ENCODE results near the gene SF1. TPM values are rescaled to one million over a fixed set of nuclear protein-coding genes. Genes with fewer than 3 reads are reported as not detected.
A peak's percentile ranks its signal among the peaks of the same experiment; 100 is the strongest.

Gene SF1
- total RNA-seq, 6 donors from 2014 or later: 231 to 625 (median 265) TPM

- H3K4me1 ChIP-seq: peaks cover 28 to 50% (median 41%) of the 10 kb centered on the region in 4 donors
- 68 to 73% methylated on average over 10 of the region's 10 CpGs for WGBS, 2 donors
- peak overlapping the region in 1 of 4 donors; percentile 56 for H3K4me3 ChIP-seq
- no peak for ATAC-seq (ENCODE audit: low FRiP score in 2 of 2)
- H3K27me3 ChIP-seq: peaks cover 0 to 9% (median 0%) of the 10 kb centered on the region in 4 donors
- TF ChIP-seq CTCF (IDR thresholded peaks at IDR 0.05) (no peak), POLR2A (IDR thresholded peaks at IDR 0.05) (no peak), EP300 (IDR thresholded peaks at IDR 0.05) (no peak), POLR2AphosphoS5 (IDR thresholded peaks at IDR 0.05) (no peak)
- peak in 1 of 2 donors; percentile 58 for DNase-seq
- no peaks in the 10 kb centered on the region for H3K36me3 ChIP-seq
- H3K27ac ChIP-seq: peak overlapping the region; percentile 83 to 97 (median 92)
- H3K9me3 ChIP-seq: no peaks in the 10 kb centered on the region
Measured at GRCh38 chr11:64746486-64746885, 31.9 kb downstream of the SF1 start.

- DNase-seq (peak; percentile 91 to 96), ATAC-seq (ENCODE audit: low FRiP score in 2 of 2) (peak; percentile 66 to 79)
- Histone ChIP-seq H3K4me1 (peaks cover 28 to 56% (median 43%) of the 10 kb centered on the region in 4 donors), H3K36me3 (no peaks in the 10 kb centered on the region), H3K27me3 (peaks cover 0 to 9% (median 0%) of the 10 kb centered on the region in 4 donors), H3K27ac (peak overlapping the region; percentile 83 to 97 (median 92)), H3K9me3 (no peaks in the 10 kb centered on the region), H3K4me3 (peak overlapping the region; percentile 37 to 64 (median 58))
- TF ChIP-seq POLR2AphosphoS5 (IDR thresholded peaks at IDR 0.05) (peak; percentile 54 to 69), EP300 (IDR thresholded peaks at IDR 0.05) (peak in 1 of 4 donors; percentile 5), POLR2A (IDR thresholded peaks at IDR 0.05) (peak in 1 of 4 donors; percentile 60), CTCF (IDR thresholded peaks at IDR 0.05) (peak in 1 of 6 experiments; percentile 24)
- WGBS, 2 donors: 1 to 2% methylated on average over 17 to 49 of the region's 52 CpGs
Measured at GRCh38 chr11:64745521-64746328, 32.6 kb downstream of the SF1 start.

GRCh38 chr11:64745189-64745520 lies 33.2 kb downstream of the SF1 start:
- H3K9me3 ChIP-seq: no peaks in the 10 kb centered on the region
- 1% methylated on average over 14 to 20 of the region's 20 CpGs for WGBS, 2 donors
- H3K4me3 ChIP-seq: peak overlapping the region; percentile 37 to 64 (median 58)
- H3K27ac ChIP-seq: peak overlapping the region; percentile 83 to 97 (median 92)
- peak; percentile 34 to 53 for ATAC-seq (ENCODE audit: low FRiP score in 2 of 2)
- DNase-seq: peak; percentile 92 to 95
- peaks cover 0 to 9% (median 0%) of the 10 kb centered on the region in 4 donors for H3K27me3 ChIP-seq
- H3K36me3 ChIP-seq: peaks cover 0 to 2% (median 0%) of the 10 kb centered on the region in 4 donors
- TF ChIP-seq POLR2AphosphoS5 (IDR thresholded peaks at IDR 0.05) (peak in 1 of 2 donors; percentile 84), EP300 (IDR thresholded peaks at IDR 0.05) (peak in 2 of 4 donors; percentile 12 to 84), CTCF (IDR thresholded peaks at IDR 0.05) (peak in 1 of 6 experiments; percentile 10), POLR2A (IDR thresholded peaks at IDR 0.05) (peak in 1 of 4 donors; percentile 55)
- H3K4me1 ChIP-seq: peaks cover 28 to 58% (median 43%) of the 10 kb centered on the region in 4 donors

GRCh38 chr11:64744544-64745188 lies 33.7 kb downstream of the SF1 start:
- ATAC-seq (ENCODE audit: low FRiP score in 2 of 2) (no peak), DNase-seq (peak in 1 of 2 donors; percentile 92)
- H3K36me3 ChIP-seq: peaks cover 0 to 7% (median 0%) of the 10 kb centered on the region in 4 donors
- H3K27me3 ChIP-seq: peaks cover 0 to 9% (median 0%) of the 10 kb centered on the region in 4 donors
- peak overlapping the region; percentile 26 to 64 (median 58) for H3K4me3 ChIP-seq
- WGBS, 2 donors: 0% methylated on average over 9 of the region's 89 CpGs; no CpG with 5 or more reads in 1 of the 2 donors
- H3K27ac ChIP-seq: peak overlapping the region; percentile 83 to 97 (median 92)
- no peaks in the 10 kb centered on the region for H3K9me3 ChIP-seq
- no peak for TF ChIP-seq CTCF (IDR thresholded peaks at IDR 0.05)
- no peak for TF ChIP-seq EP300 (IDR thresholded peaks at IDR 0.05)
- TF ChIP-seq POLR2AphosphoS5 (IDR thresholded peaks at IDR 0.05): no peak
- no peak for TF ChIP-seq POLR2A (IDR thresholded peaks at IDR 0.05)
- peaks cover 28 to 58% (median 43%) of the 10 kb centered on the region in 4 donors for H3K4me1 ChIP-seq

Measured in upper lobe of left lung (tissue), 6 donors.